SJSA1 (cell line): ENCODE data around the gene PROSER2. TPM values are rescaled to one million over a fixed set of nuclear protein-coding genes. Genes with fewer than 3 reads are reported as not detected.

ENCODE experiments used
- DNase-seq, 2 experiments: peaks; one replicate each; pipeline ENCODE4 v3.0.0-alpha.2; 2015 to 2020; ENCODE audit warnings: low spot score in 2 of 2, low read depth in 1 of 2
- H3K27ac ChIP-seq: fragments of 250-450 bp; sonication (Bioruptor Pico); 2 replicates; pipeline ENCODE4 v1.5.1; 2020; ENCODE audit warnings: mild to moderate bottlenecking, moderate library complexity
- H3K27me3 ChIP-seq: fragments of 250-450 bp; sonication (Bioruptor Pico); replicated peaks from 2 replicates; pipeline ENCODE4 v1.5.1; 2020; ENCODE audit warnings: mild to moderate bottlenecking, moderate library complexity
- H3K36me3 ChIP-seq: fragments of 250-450 bp; sonication (Bioruptor Pico); 2 replicates; pipeline ENCODE4 v1.5.1; 2020; ENCODE audit warnings: mild to moderate bottlenecking
- H3K4me1 ChIP-seq: fragments of 250-450 bp; sonication (Bioruptor Pico); replicated peaks from 2 replicates; pipeline ENCODE4 v1.6.1; 2021; ENCODE audit warnings: mild to moderate bottlenecking
- H3K4me3 ChIP-seq: fragments of 250-450 bp; sonication (Bioruptor Pico); 2 replicates; pipeline ENCODE4 v1.5.1; 2020; ENCODE audit warnings: mild to moderate bottlenecking
- H3K9me3 ChIP-seq: fragments of 250-450 bp; sonication (Bioruptor Pico); replicated peaks from 2 replicates; pipeline ENCODE4 v1.5.1; 2020; ENCODE audit warnings: mild to moderate bottlenecking
- total RNA-seq: library from RNA; depleted of rRNA; stranded (reverse); fragments of >200 nt; shearing (Covaris generic); gene quantifications from 2 replicates; pipeline ENCODE4 v1.2.3, GENCODE V29; 2014

PROSER2 gene
- total RNA-seq, 1 experiment from 2014 or later = 3.0 TPM

- no peak overlapping the region for H3K27ac ChIP-seq
- no peak for DNase-seq
- H3K27me3 ChIP-seq = no peaks in the 10 kb centered on the region
- H3K36me3 ChIP-seq = no peaks in the 10 kb centered on the region
- no peaks in the 10 kb centered on the region for H3K9me3 ChIP-seq
- no peak overlapping the region for H3K4me3 ChIP-seq
- H3K4me1 ChIP-seq = no peaks in the 10 kb centered on the region
Observed at GRCh38 chr10:11854301-11854700, 31.1 kb downstream of the PROSER2 start.

- Histone ChIP-seq H3K4me1 (no peaks in the 10 kb centered on the region), H3K27ac (no peak overlapping the region), H3K4me3 (no peak overlapping the region), H3K27me3 (no peaks in the 10 kb centered on the region), H3K36me3 (no peaks in the 10 kb centered on the region), H3K9me3 (no peaks in the 10 kb centered on the region)
- DNase-seq = no peak
Observed at GRCh38 chr10:11856089-11856488, 32.9 kb downstream of the PROSER2 start.

- Histone ChIP-seq H3K27me3 (no peaks in the 10 kb centered on the region), H3K36me3 (no peaks in the 10 kb centered on the region), H3K4me1 (no peaks in the 10 kb centered on the region), H3K4me3 (no peak overlapping the region), H3K27ac (no peak overlapping the region), H3K9me3 (no peaks in the 10 kb centered on the region)
- DNase-seq = no peak
Observed at GRCh38 chr10:11856678-11857077, 33.5 kb downstream of the PROSER2 start.

- DNase-seq = no peak
- no peaks in the 10 kb centered on the region for H3K27me3 ChIP-seq
- no peak overlapping the region for H3K4me3 ChIP-seq
- no peaks in the 10 kb centered on the region for H3K36me3 ChIP-seq
- no peaks in the 10 kb centered on the region for H3K9me3 ChIP-seq
- no peak overlapping the region for H3K27ac ChIP-seq
- no peaks in the 10 kb centered on the region for H3K4me1 ChIP-seq
Observed at GRCh38 chr10:11858093-11858492, 34.9 kb downstream of the PROSER2 start.

DNA sequence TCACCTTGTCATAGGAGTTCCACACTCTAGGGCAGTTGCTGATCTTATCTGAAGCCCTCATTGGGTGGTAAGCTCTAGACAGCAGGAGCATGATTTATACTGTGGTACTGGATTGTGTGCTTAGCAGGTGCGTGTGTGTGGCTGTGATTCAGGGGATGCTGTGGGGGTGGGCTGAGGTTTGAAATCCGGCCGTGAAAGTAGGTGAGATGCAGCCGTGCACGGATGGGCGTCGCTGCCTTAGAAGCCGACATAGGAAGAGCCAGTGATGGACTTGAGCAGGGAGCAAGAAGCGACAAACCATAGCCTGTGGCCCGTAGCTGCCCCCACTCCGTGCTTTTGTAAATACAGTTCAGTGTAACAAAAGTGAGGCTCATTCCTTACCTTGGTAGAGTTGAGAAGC lies 38.2 kb downstream of the PROSER2 start:
- no peak overlapping the region for H3K27ac ChIP-seq
- H3K36me3 ChIP-seq = no peaks in the 10 kb centered on the region

GRCh38 chr10:11861811-11862428 lies 38.8 kb downstream of the PROSER2 start:
- no peak for DNase-seq
- H3K36me3 ChIP-seq = no peaks in the 10 kb centered on the region
- H3K4me3 ChIP-seq = no peak overlapping the region
- no peaks in the 10 kb centered on the region for H3K4me1 ChIP-seq
- H3K27ac ChIP-seq = no peak overlapping the region
- H3K9me3 ChIP-seq = no peaks in the 10 kb centered on the region
- no peaks in the 10 kb centered on the region for H3K27me3 ChIP-seq

More for the DNA sequence above, 38.2 kb downstream of the PROSER2 start:
- H3K9me3 ChIP-seq = no peaks in the 10 kb centered on the region
- DNase-seq = no peak
- no peak overlapping the region for H3K4me3 ChIP-seq
- no peaks in the 10 kb centered on the region for H3K27me3 ChIP-seq
- no peaks in the 10 kb centered on the region for H3K4me1 ChIP-seq

- Histone ChIP-seq H3K27me3 (no peaks in the 10 kb centered on the region), H3K4me3 (no peak overlapping the region)
Observed at GRCh38 chr10:11863353-11864109, 40.4 kb downstream of the PROSER2 start.

DNA sequence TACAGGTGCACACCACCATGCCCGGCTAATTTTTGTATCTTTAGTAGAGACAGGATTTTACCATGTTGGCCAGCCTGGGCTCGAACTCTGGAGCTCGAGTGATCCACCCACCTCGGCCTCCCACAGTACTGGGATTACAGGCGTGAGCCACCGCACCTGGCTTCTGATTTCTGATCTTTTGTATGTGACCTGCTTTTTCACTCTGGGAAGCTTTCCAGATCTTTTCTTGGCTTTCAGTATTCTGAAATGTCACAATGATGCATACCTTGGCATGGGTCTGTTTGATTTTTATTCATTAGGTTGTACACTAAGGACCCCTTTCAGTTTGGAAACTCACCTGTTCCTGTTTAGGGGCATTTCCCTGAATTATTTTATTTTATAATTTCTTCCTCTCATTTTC lies 41.6 kb downstream of the PROSER2 start:
- DNase-seq = no peak
- no peaks in the 10 kb centered on the region for H3K27me3 ChIP-seq
- H3K4me3 ChIP-seq = no peak overlapping the region
- H3K4me1 ChIP-seq = no peaks in the 10 kb centered on the region
- no peaks in the 10 kb centered on the region for H3K9me3 ChIP-seq
- no peaks in the 10 kb centered on the region for H3K36me3 ChIP-seq
- no peak overlapping the region for H3K27ac ChIP-seq

More at GRCh38 chr10:11863353-11864109, 40.4 kb downstream of the PROSER2 start:
- DNase-seq = no peak
- no peaks in the 10 kb centered on the region for H3K4me1 ChIP-seq
- H3K36me3 ChIP-seq = no peaks in the 10 kb centered on the region
- no peak overlapping the region for H3K27ac ChIP-seq
- no peaks in the 10 kb centered on the region for H3K9me3 ChIP-seq

DNA sequence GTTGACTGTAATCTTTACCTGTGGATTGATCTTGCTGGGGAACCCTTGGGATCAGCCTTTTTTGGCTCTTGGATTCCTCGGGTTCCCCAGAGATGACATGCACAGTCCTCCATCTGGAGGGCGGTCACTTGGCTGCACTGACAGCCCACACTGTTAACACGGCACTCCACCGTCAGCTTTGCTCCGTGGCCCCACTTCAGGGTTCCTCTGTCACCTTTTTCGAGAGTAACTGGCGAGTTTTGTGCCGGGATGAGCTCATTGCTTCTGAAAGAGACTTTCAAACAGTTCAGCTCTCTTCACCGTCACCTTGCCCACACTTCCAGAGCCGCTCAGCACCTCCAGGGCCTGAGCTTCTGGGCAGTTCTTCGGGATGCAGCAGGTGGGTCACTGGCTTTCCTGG lies 42.4 kb downstream of the PROSER2 start:
- Histone ChIP-seq H3K4me3 (no peak overlapping the region), H3K4me1 (no peaks in the 10 kb centered on the region), H3K27me3 (no peaks in the 10 kb centered on the region), H3K27ac (no peak overlapping the region), H3K9me3 (no peaks in the 10 kb centered on the region), H3K36me3 (no peaks in the 10 kb centered on the region)
- DNase-seq = no peak

- H3K27me3 ChIP-seq = no peaks in the 10 kb centered on the region
- no peaks in the 10 kb centered on the region for H3K36me3 ChIP-seq
- H3K4me1 ChIP-seq = no peaks in the 10 kb centered on the region
- H3K4me3 ChIP-seq = no peak overlapping the region
- no peak overlapping the region for H3K27ac ChIP-seq
- H3K9me3 ChIP-seq = no peaks in the 10 kb centered on the region
- no peak for DNase-seq
Observed at GRCh38 chr10:11866199-11866925, 43.2 kb downstream of the PROSER2 start.

- Histone ChIP-seq H3K9me3 (no peaks in the 10 kb centered on the region), H3K4me1 (no peaks in the 10 kb centered on the region), H3K36me3 (no peaks in the 10 kb centered on the region), H3K27me3 (no peaks in the 10 kb centered on the region), H3K27ac (no peak overlapping the region), H3K4me3 (no peak overlapping the region)
- no peak for DNase-seq
Observed at GRCh38 chr10:11869219-11869618, 46.1 kb downstream of the PROSER2 start.

DNA sequence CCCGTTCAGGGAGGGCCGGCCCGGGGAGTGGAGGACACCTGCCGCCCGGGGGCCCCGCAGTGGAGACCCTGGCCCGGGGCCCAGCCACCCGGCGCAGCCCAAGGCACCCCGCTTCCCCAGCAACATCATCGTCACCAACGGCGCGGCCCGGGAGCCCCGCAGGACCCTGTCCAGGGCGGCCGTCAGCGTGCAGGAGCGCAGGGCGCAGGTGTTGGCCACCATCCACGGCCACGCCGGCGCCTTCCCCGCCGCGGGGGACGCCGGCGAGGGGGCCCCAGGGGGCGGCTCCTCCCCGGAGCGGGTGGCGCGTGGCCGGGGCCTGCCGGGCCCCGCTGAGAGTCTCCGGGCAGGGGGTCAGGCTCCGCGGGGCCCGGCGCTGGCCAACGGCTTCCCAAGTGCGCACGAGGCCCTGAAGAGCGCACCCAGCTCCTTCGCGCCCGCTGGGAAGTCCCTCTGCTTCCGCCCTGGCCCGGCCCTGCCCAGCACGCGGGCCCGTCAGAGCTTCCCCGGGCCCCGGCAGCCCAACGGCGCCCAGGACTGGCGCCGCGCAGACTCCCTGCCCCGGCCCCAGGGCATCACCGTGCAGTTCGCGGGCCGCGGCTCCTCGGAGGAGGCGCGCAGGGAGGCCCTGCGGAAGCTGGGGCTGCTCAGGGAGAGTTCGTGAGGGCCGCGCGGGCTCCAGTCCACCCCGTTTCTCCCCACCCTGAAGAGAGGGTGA lies 46.7 kb downstream of the PROSER2 start:
- no peaks in the 10 kb centered on the region for H3K27me3 ChIP-seq
- no peak overlapping the region for H3K4me3 ChIP-seq
- no peak overlapping the region for H3K27ac ChIP-seq
- peaks cover 3% of the 10 kb centered on the region for H3K4me1 ChIP-seq
- DNase-seq = no peak
- no peaks in the 10 kb centered on the region for H3K9me3 ChIP-seq
- H3K36me3 ChIP-seq = no peaks in the 10 kb centered on the region

GRCh38 chr10:11870461-11870780 lies 47.3 kb downstream of the PROSER2 start:
- H3K4me3 ChIP-seq = no peak overlapping the region
- no peak overlapping the region for H3K27ac ChIP-seq
- H3K27me3 ChIP-seq = no peaks in the 10 kb centered on the region
- peaks cover 8% of the 10 kb centered on the region for H3K4me1 ChIP-seq
- H3K9me3 ChIP-seq = no peaks in the 10 kb centered on the region
- H3K36me3 ChIP-seq = no peaks in the 10 kb centered on the region
- no peak for DNase-seq
